ENCODE data around the gene ZBTB47.

The ZBTB47 gene

GRCh38 chr3:42653560-42654330, at the start of gene ZBTB47:
Gene ZBTB47, plus strand, starts transcription at chr3:42653697. Its CDS starts 4,659 bp downstream, at chr3:42658356.
- Histone ChIP-seq H3K9me3 (ENCODE audit: control insufficient read depth, low read depth, low read length) (no peaks in the 10 kb centered on the region), H3K9ac (ENCODE audit: low read length) (peak within 1 kb of the TSS; percentile 49), H3K27ac (ENCODE audit: low read length) (no peak within 1 kb of the TSS), H3K4me1 (ENCODE audit: control insufficient read depth, low read depth, low read length) (peaks cover 24% of the 10 kb centered on the region), H3K27me3 (ENCODE audit: control insufficient read depth, insufficient read depth, low read length) (no peaks in the 10 kb centered on the region), H3K36me3 (ENCODE audit: control insufficient read depth, low read depth, low read length) (peaks cover 5% of the 10 kb centered on the region), H3K4me3 (ENCODE audit: low read length) (peak within 1 kb of the TSS; percentile 57)

- Histone ChIP-seq H3K9ac (ENCODE audit: low read length) (no peak overlapping the region), H3K36me3 (ENCODE audit: control insufficient read depth, low read depth, low read length) (peaks cover 19% of the 10 kb centered on the region)
These were observed 47.8 kb upstream of the ZBTB47 start for GRCh38 chr3:42605546-42606173.

GRCh38 chr3:42608581-42608980, 44.9 kb upstream of the ZBTB47 start:
- H3K9me3 ChIP-seq (ENCODE audit: control insufficient read depth, low read depth, low read length) = no peaks in the 10 kb centered on the region
- peaks cover 24% of the 10 kb centered on the region for H3K36me3 ChIP-seq (ENCODE audit: control insufficient read depth, low read depth, low read length)
- H3K27me3 ChIP-seq (ENCODE audit: control insufficient read depth, insufficient read depth, low read length) = no peaks in the 10 kb centered on the region
- no peak overlapping the region for H3K27ac ChIP-seq (ENCODE audit: low read length)
- no peak overlapping the region for H3K4me3 ChIP-seq (ENCODE audit: low read length)
- no peak overlapping the region for H3K9ac ChIP-seq (ENCODE audit: low read length)
- H3K4me1 ChIP-seq (ENCODE audit: control insufficient read depth, low read depth, low read length) = no peaks in the 10 kb centered on the region

More at GRCh38 chr3:42605546-42606173, 47.8 kb upstream of the ZBTB47 start:
- H3K27ac ChIP-seq (ENCODE audit: low read length) = no peak overlapping the region
- H3K4me3 ChIP-seq (ENCODE audit: low read length) = no peak overlapping the region
- H3K4me1 ChIP-seq (ENCODE audit: control insufficient read depth, low read depth, low read length) = no peaks in the 10 kb centered on the region
- H3K9me3 ChIP-seq (ENCODE audit: control insufficient read depth, low read depth, low read length) = no peaks in the 10 kb centered on the region
- H3K27me3 ChIP-seq (ENCODE audit: control insufficient read depth, insufficient read depth, low read length) = no peaks in the 10 kb centered on the region

- no peaks in the 10 kb centered on the region for H3K27me3 ChIP-seq (ENCODE audit: control insufficient read depth, insufficient read depth, low read length)
- H3K9ac ChIP-seq (ENCODE audit: low read length) = no peak overlapping the region
- peaks cover 21% of the 10 kb centered on the region for H3K36me3 ChIP-seq (ENCODE audit: control insufficient read depth, low read depth, low read length)
- H3K4me1 ChIP-seq (ENCODE audit: control insufficient read depth, low read depth, low read length) = no peaks in the 10 kb centered on the region
- H3K27ac ChIP-seq (ENCODE audit: low read length) = no peak overlapping the region
- no peaks in the 10 kb centered on the region for H3K9me3 ChIP-seq (ENCODE audit: control insufficient read depth, low read depth, low read length)
- H3K4me3 ChIP-seq (ENCODE audit: low read length) = no peak overlapping the region
These were observed 42.5 kb upstream of the ZBTB47 start for GRCh38 chr3:42610976-42611375.

- Histone ChIP-seq H3K4me3 (ENCODE audit: low read length) (no peak overlapping the region), H3K4me1 (ENCODE audit: control insufficient read depth, low read depth, low read length) (no peaks in the 10 kb centered on the region), H3K9me3 (ENCODE audit: control insufficient read depth, low read depth, low read length) (no peaks in the 10 kb centered on the region), H3K27me3 (ENCODE audit: control insufficient read depth, insufficient read depth, low read length) (no peaks in the 10 kb centered on the region), H3K27ac (ENCODE audit: low read length) (no peak overlapping the region), H3K36me3 (ENCODE audit: control insufficient read depth, low read depth, low read length) (peaks cover 17% of the 10 kb centered on the region), H3K9ac (ENCODE audit: low read length) (no peak overlapping the region)
These were observed 41.3 kb upstream of the ZBTB47 start for GRCh38 chr3:42612217-42612616.

- Histone ChIP-seq H3K27me3 (ENCODE audit: control insufficient read depth, insufficient read depth, low read length) (no peaks in the 10 kb centered on the region), H3K4me3 (ENCODE audit: low read length) (no peak overlapping the region), H3K9ac (ENCODE audit: low read length) (no peak overlapping the region), H3K4me1 (ENCODE audit: control insufficient read depth, low read depth, low read length) (no peaks in the 10 kb centered on the region), H3K9me3 (ENCODE audit: control insufficient read depth, low read depth, low read length) (no peaks in the 10 kb centered on the region), H3K27ac (ENCODE audit: low read length) (no peak overlapping the region), H3K36me3 (ENCODE audit: control insufficient read depth, low read depth, low read length) (peaks cover 17% of the 10 kb centered on the region)
These were observed 40.6 kb upstream of the ZBTB47 start for GRCh38 chr3:42612928-42613327.

GRCh38 chr3:42613462-42613861, 40.0 kb upstream of the ZBTB47 start:
- no peaks in the 10 kb centered on the region for H3K27me3 ChIP-seq (ENCODE audit: control insufficient read depth, insufficient read depth, low read length)
- peaks cover 15% of the 10 kb centered on the region for H3K36me3 ChIP-seq (ENCODE audit: control insufficient read depth, low read depth, low read length)
- H3K4me3 ChIP-seq (ENCODE audit: low read length) = no peak overlapping the region
- H3K9me3 ChIP-seq (ENCODE audit: control insufficient read depth, low read depth, low read length) = no peaks in the 10 kb centered on the region
- no peak overlapping the region for H3K9ac ChIP-seq (ENCODE audit: low read length)
- no peaks in the 10 kb centered on the region for H3K4me1 ChIP-seq (ENCODE audit: control insufficient read depth, low read depth, low read length)
- no peak overlapping the region for H3K27ac ChIP-seq (ENCODE audit: low read length)

GRCh38 chr3:42631620-42632019, 21.9 kb upstream of the ZBTB47 start:
- peaks cover 19% of the 10 kb centered on the region for H3K4me1 ChIP-seq (ENCODE audit: control insufficient read depth, low read depth, low read length)
- no peak overlapping the region for H3K27ac ChIP-seq (ENCODE audit: low read length)
- H3K36me3 ChIP-seq (ENCODE audit: control insufficient read depth, low read depth, low read length) = peaks cover 71% of the 10 kb centered on the region
- H3K9ac ChIP-seq (ENCODE audit: low read length) = no peak overlapping the region
- no peaks in the 10 kb centered on the region for H3K27me3 ChIP-seq (ENCODE audit: control insufficient read depth, insufficient read depth, low read length)
- no peak overlapping the region for H3K4me3 ChIP-seq (ENCODE audit: low read length)
- H3K9me3 ChIP-seq (ENCODE audit: control insufficient read depth, low read depth, low read length) = no peaks in the 10 kb centered on the region

- H3K9ac ChIP-seq (ENCODE audit: low read length) = peak overlapping the region; percentile 13
- no peaks in the 10 kb centered on the region for H3K27me3 ChIP-seq (ENCODE audit: control insufficient read depth, insufficient read depth, low read length)
- no peak overlapping the region for H3K4me3 ChIP-seq (ENCODE audit: low read length)
- no peaks in the 10 kb centered on the region for H3K9me3 ChIP-seq (ENCODE audit: control insufficient read depth, low read depth, low read length)
- H3K36me3 ChIP-seq (ENCODE audit: control insufficient read depth, low read depth, low read length) = peaks cover 76% of the 10 kb centered on the region
- H3K4me1 ChIP-seq (ENCODE audit: control insufficient read depth, low read depth, low read length) = peaks cover 19% of the 10 kb centered on the region
- no peak overlapping the region for H3K27ac ChIP-seq (ENCODE audit: low read length)
These were observed 21.4 kb upstream of the ZBTB47 start for GRCh38 chr3:42632146-42632545.

- Histone ChIP-seq H3K36me3 (ENCODE audit: control insufficient read depth, low read depth, low read length) (peaks cover 83% of the 10 kb centered on the region), H3K27me3 (ENCODE audit: control insufficient read depth, insufficient read depth, low read length) (no peaks in the 10 kb centered on the region), H3K9ac (ENCODE audit: low read length) (no peak overlapping the region), H3K27ac (ENCODE audit: low read length) (no peak overlapping the region), H3K4me1 (ENCODE audit: control insufficient read depth, low read depth, low read length) (peaks cover 19% of the 10 kb centered on the region), H3K9me3 (ENCODE audit: control insufficient read depth, low read depth, low read length) (no peaks in the 10 kb centered on the region), H3K4me3 (ENCODE audit: low read length) (no peak overlapping the region)
These were observed 20.0 kb upstream of the ZBTB47 start for GRCh38 chr3:42633544-42633943.

GRCh38 chr3:42635111-42635510, 18.4 kb upstream of the ZBTB47 start:
- H3K36me3 ChIP-seq (ENCODE audit: control insufficient read depth, low read depth, low read length) = peaks cover 95% of the 10 kb centered on the region
- no peak overlapping the region for H3K9ac ChIP-seq (ENCODE audit: low read length)
- H3K27me3 ChIP-seq (ENCODE audit: control insufficient read depth, insufficient read depth, low read length) = no peaks in the 10 kb centered on the region
- H3K27ac ChIP-seq (ENCODE audit: low read length) = no peak overlapping the region
- no peaks in the 10 kb centered on the region for H3K9me3 ChIP-seq (ENCODE audit: control insufficient read depth, low read depth, low read length)
- peaks cover 16% of the 10 kb centered on the region for H3K4me1 ChIP-seq (ENCODE audit: control insufficient read depth, low read depth, low read length)
- H3K4me3 ChIP-seq (ENCODE audit: low read length) = no peak overlapping the region

- no peaks in the 10 kb centered on the region for H3K9me3 ChIP-seq (ENCODE audit: control insufficient read depth, low read depth, low read length)
- no peak overlapping the region for H3K4me3 ChIP-seq (ENCODE audit: low read length)
- no peak overlapping the region for H3K27ac ChIP-seq (ENCODE audit: low read length)
- H3K4me1 ChIP-seq (ENCODE audit: control insufficient read depth, low read depth, low read length) = no peaks in the 10 kb centered on the region
- no peak overlapping the region for H3K9ac ChIP-seq (ENCODE audit: low read length)
- H3K36me3 ChIP-seq (ENCODE audit: control insufficient read depth, low read depth, low read length) = peaks cover 92% of the 10 kb centered on the region
- H3K27me3 ChIP-seq (ENCODE audit: control insufficient read depth, insufficient read depth, low read length) = no peaks in the 10 kb centered on the region
These were observed 16.5 kb upstream of the ZBTB47 start for GRCh38 chr3:42637001-42637400.
